CD4-positive, alpha-beta T cell (primary cell): ENCODE data around the gene RIOX2. TPM values are rescaled to one million over a fixed set of nuclear protein-coding genes. Genes with fewer than 3 reads are reported as not detected.

Source experiments
- ATAC-seq: fragments of 200-7000 bp; cut with Tn5 transposase; one replicate; pipeline ENCODE4 v1.10.0; 2022; ENCODE audit warnings: mild to moderate bottlenecking; ENCODE audit not compliant: poor library complexity
- CTCF ChIA-PET: fragments of 350-600 bp; sonication (Branson Sonifier 250); formaldehyde crosslinking; loops from one replicate; lab custom pipeline; 2021; ENCODE audit warnings: antibody characterized with exemption, inconsistent platforms; lab: Charles Lee
- POLR2A ChIA-PET: fragments of 350-600 bp; sonication (Branson Sonifier 250); formaldehyde crosslinking; loops from one replicate; lab custom pipeline; 2021; ENCODE audit warnings: antibody characterized with exemption, inconsistent platforms; lab: Charles Lee
- DNase-seq, 14 experiments: peaks; one replicate each; pipeline ENCODE4 v3.0.0-alpha.2; 2013 to 2020; ENCODE audit warnings: mixed read lengths in 2 of 14
- H3K27ac ChIP-seq, 2 donors: one replicate each; pipeline versions ENCODE4 v1.5.1 to v1.7.0; 2013; ENCODE audit warnings: low read length in 2 of 2, low read depth in 1 of 2, mild to moderate bottlenecking in 1 of 2
- H3K27me3 ChIP-seq, 2 experiments: 1 replicate in 1 of 2; 2 replicates in 1 of 2; pipeline versions ENCODE4 v1.6.1 to v1.7.0; 2013; ENCODE audit warnings: low read length in 2 of 2, control low read depth in 1 of 2, mild to moderate bottlenecking in 1 of 2, moderate library complexity in 1 of 2; ENCODE audit not compliant: insufficient read depth in 2 of 2, control insufficient read depth in 1 of 2
- H3K36me3 ChIP-seq: one replicate; pipeline ENCODE4 v1.6.1; 2013; ENCODE audit warnings: low read length, control low read depth; ENCODE audit not compliant: insufficient read depth
- H3K4me1 ChIP-seq: one replicate; pipeline ENCODE4 v1.6.1; 2013; ENCODE audit warnings: low read length, control low read depth; ENCODE audit not compliant: insufficient read depth
- H3K4me3 ChIP-seq: one replicate; pipeline ENCODE4 v1.5.1; 2013; ENCODE audit warnings: mild to moderate bottlenecking, low read length, moderate library complexity
- H3K9me3 ChIP-seq, 2 experiments: 1 replicate in 1 of 2; 2 replicates in 1 of 2; pipeline versions ENCODE4 v1.6.1 to v1.7.0; 2013; ENCODE audit warnings: low read length in 2 of 2, mild to moderate bottlenecking in 2 of 2, control low read depth in 1 of 2, moderate library complexity in 1 of 2; ENCODE audit not compliant: control insufficient read depth in 1 of 2, insufficient read depth in 1 of 2
- H3K27ac Mint-ChIP-seq: one replicate; pipeline ENCODE4 v1.8.0; 2020; ENCODE audit warnings: mixed read lengths
- H3K27me3 Mint-ChIP-seq: one replicate; pipeline ENCODE4 v1.8.0; 2021; ENCODE audit warnings: mixed read lengths
- H3K36me3 Mint-ChIP-seq: one replicate; pipeline ENCODE4 v1.8.0; 2021; ENCODE audit warnings: low read depth, mixed read lengths
- H3K4me1 Mint-ChIP-seq: one replicate; pipeline ENCODE4 v1.8.0; 2021; ENCODE audit warnings: low read depth, mixed read lengths
- H3K4me3 Mint-ChIP-seq: one replicate; pipeline ENCODE4 v1.8.0; 2020; ENCODE audit warnings: mild to moderate bottlenecking, mixed read lengths
- H3K9me3 Mint-ChIP-seq: one replicate; pipeline ENCODE4 v1.8.0; 2020; ENCODE audit warnings: mixed read lengths
- CTCF ChIP-seq: fragments of 200-600 bp; IDR thresholded peaks from one replicate; pipeline ENCODE4 v1.8.0; 2022; ENCODE audit warnings: antibody characterized with exemption, mild to moderate bottlenecking
- intact Hi-C, 2 experiments: fragments of 100-400 bp; cut with DNase I in 1 of 2; cut with micrococcal nuclease in 1 of 2; formaldehyde crosslinking; loops; one replicate each; pipeline versions ENCODE4 v1.15.1 to v1.9.0; 2023 to 2025; cut with DNase I, micrococcal nuclease
- total RNA-seq, 174 experiments: library from RNA in 2 of 174; stranded (reverse) in 2 of 174; gene quantifications; one replicate each; pipeline ENCODE4 v1.2.3 and lab custom pipeline; 2021 to 2026

RIOX2 gene
- total RNA-seq, 2 experiments from 2014 or later: 13.1 to 13.5 TPM

- CTCF ChIA-PET: interaction anchor here (1.3 kb wide), 1 partner anchor 36 kb away, joined by 3 read pairs; no protein-coding TSS in a partner anchor
- H3K4me1 Mint-ChIP-seq: no peaks in the 10 kb centered on the region
- no peak for ATAC-seq
Measured at GRCh38 chr3:97932387-97932801, 39.8 kb downstream of the RIOX2 start.

GRCh38 chr3:97931218-97931617 lies 41.0 kb downstream of the RIOX2 start:
- ChIA-PET POLR2A (no interaction called here), CTCF (no interaction called here)
- Histone ChIP-seq H3K4me3 (no peak overlapping the region), H3K9me3 (no peaks in the 10 kb centered on the region), H3K4me1 (no peaks in the 10 kb centered on the region), H3K27me3 (no peaks in the 10 kb centered on the region), H3K27ac (no peak overlapping the region), H3K36me3 (no peaks in the 10 kb centered on the region)
- H3K4me3 Mint-ChIP-seq: no peak overlapping the region
- TF ChIP-seq CTCF: no peak
- no peaks in the 10 kb centered on the region for H3K4me1 Mint-ChIP-seq
- ATAC-seq (no peak), DNase-seq (no peak)
- no peaks in the 10 kb centered on the region for H3K9me3 Mint-ChIP-seq
- H3K27ac Mint-ChIP-seq: no peak overlapping the region
- intact Hi-C loops: loop anchor here in 1 of 2 experiments (10.0 kb wide), 1 partner anchor 106 kb away; the partner anchor contains the start of gene CRYBG3
- H3K27me3 Mint-ChIP-seq: no peaks in the 10 kb centered on the region
- H3K36me3 Mint-ChIP-seq: peaks cover 3% of the 10 kb centered on the region

More at GRCh38 chr3:97932387-97932801, 39.8 kb downstream of the RIOX2 start:
- Histone ChIP-seq H3K4me3 (no peak overlapping the region), H3K27ac (no peak overlapping the region), H3K36me3 (no peaks in the 10 kb centered on the region), H3K4me1 (no peaks in the 10 kb centered on the region), H3K27me3 (no peaks in the 10 kb centered on the region), H3K9me3 (no peaks in the 10 kb centered on the region)
- TF ChIP-seq CTCF: no peak
- intact Hi-C loops: loop anchor here in 1 of 2 experiments (10.0 kb wide), 1 partner anchor 108 kb away; the partner anchor contains the start of gene CRYBG3
- no peaks in the 10 kb centered on the region for H3K27me3 Mint-ChIP-seq
- no peaks in the 10 kb centered on the region for H3K9me3 Mint-ChIP-seq
- no peak for DNase-seq
- H3K36me3 Mint-ChIP-seq: peaks cover 3% of the 10 kb centered on the region
- no peak overlapping the region for H3K4me3 Mint-ChIP-seq
- no peak overlapping the region for H3K27ac Mint-ChIP-seq
- POLR2A ChIA-PET: no interaction called here

GRCh38 chr3:97930018-97930417 lies 42.2 kb downstream of the RIOX2 start:
- ATAC-seq (no peak), DNase-seq (no peak)
- Histone ChIP-seq H3K4me1 (no peaks in the 10 kb centered on the region), H3K27ac (no peak overlapping the region), H3K36me3 (no peaks in the 10 kb centered on the region), H3K27me3 (no peaks in the 10 kb centered on the region), H3K9me3 (no peaks in the 10 kb centered on the region), H3K4me3 (no peak overlapping the region)
- Mint-ChIP-seq H3K36me3 (no peaks in the 10 kb centered on the region), H3K4me3 (no peak overlapping the region), H3K4me1 (no peaks in the 10 kb centered on the region), H3K27ac (no peak overlapping the region), H3K27me3 (no peaks in the 10 kb centered on the region), H3K9me3 (no peaks in the 10 kb centered on the region)
- ChIA-PET CTCF (no interaction called here), POLR2A (no interaction called here)
- no peak for TF ChIP-seq CTCF
- intact Hi-C loops: loop anchor here in 1 of 2 experiments (10.0 kb wide), 1 partner anchor 105 kb away; the partner anchor contains the start of gene CRYBG3
